Type B pancreatic cell (in vitro differentiated cells): Measurements from ENCODE around the gene BNC2. TPM values are rescaled to one million over a fixed set of nuclear protein-coding genes. Genes with fewer than 3 reads are reported as not detected.

Experiments used
- DNase-seq: peaks from one replicate; pipeline ENCODE4 v3.0.0; 2021; ENCODE audit warnings: mixed read lengths; ENCODE audit not compliant: unreplicated experiment; ENCODE audit errors: extremely low spot score
- H3K27ac Mint-ChIP-seq: 2 replicates; pipeline ENCODE4 v1.8.0; 2021; ENCODE audit warnings: mild to moderate bottlenecking, mixed read lengths
- H3K27me3 Mint-ChIP-seq: 2 replicates; pipeline ENCODE4 v1.8.0; 2021; ENCODE audit warnings: mixed read lengths
- H3K36me3 Mint-ChIP-seq: 2 replicates; pipeline ENCODE4 v1.8.0; 2021; ENCODE audit warnings: mixed read lengths
- H3K4me1 Mint-ChIP-seq: one replicate; pipeline ENCODE4 v1.8.0; 2021; ENCODE audit warnings: mixed read lengths; ENCODE audit not compliant: unreplicated experiment
- H3K4me3 Mint-ChIP-seq: 2 replicates; pipeline ENCODE4 v1.8.0; 2021; ENCODE audit warnings: mild to moderate bottlenecking, mixed read lengths
- H3K9me3 Mint-ChIP-seq: 2 replicates; pipeline ENCODE4 v1.8.0; 2021; ENCODE audit warnings: mixed read lengths
- total RNA-seq: library from RNA; stranded (reverse); gene quantifications from 2 replicates; pipeline ENCODE4 v1.2.1, GENCODE V29; 2021; ENCODE audit warnings: low replicate concordance
- TF ChIP-seq, protein P1 (sequence below): fragments of 200-600 bp; sonication (generic); conservative IDR thresholded peaks from 2 replicates; pipeline ENCODE4 v1.5.0; 2021; ENCODE audit warnings: antibody characterized with exemption, mild to moderate bottlenecking

BNC2 gene
- total RNA-seq, 1 donor from 2014 or later = 80.9 TPM

DNA sequence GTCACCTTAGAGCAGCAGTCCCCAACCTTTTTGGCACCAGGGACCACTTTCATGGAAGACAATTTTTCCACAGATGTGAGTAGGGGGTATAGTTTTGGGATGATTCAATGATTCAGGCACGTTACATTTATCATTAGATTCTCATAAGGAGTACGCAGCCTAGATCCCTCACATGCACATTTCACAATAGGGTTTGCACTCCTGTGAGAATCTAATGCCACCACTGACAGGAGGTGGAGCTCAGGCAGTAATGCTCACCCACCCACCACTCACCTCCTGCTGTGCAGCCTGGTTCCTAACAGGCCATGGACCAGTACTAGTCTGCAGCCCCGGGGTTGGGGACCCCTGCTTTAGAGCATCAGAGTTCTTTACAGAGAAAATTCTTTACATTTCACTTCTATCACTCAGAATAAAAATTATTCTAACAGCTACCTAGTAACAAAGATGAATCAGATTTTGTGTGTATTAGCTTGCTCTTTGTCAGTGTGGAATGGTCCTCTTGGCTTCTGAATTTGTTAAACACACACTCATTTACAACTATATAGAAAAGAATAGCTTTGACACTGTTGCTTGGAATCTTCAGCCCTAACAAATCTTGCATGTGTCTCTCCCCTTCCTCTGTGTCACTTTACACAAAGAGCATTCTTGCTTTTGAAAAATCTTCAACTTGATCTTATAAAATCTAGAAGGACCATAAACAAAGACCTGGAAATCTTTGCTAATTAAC, 438.6 kb downstream of the BNC2 start:
- peaks cover 31% of the 10 kb centered on the region for H3K4me1 Mint-ChIP-seq
- H3K36me3 Mint-ChIP-seq = peaks cover 35% of the 10 kb centered on the region
- H3K27me3 Mint-ChIP-seq = no peaks in the 10 kb centered on the region
- TF ChIP-seq, protein P1, sequence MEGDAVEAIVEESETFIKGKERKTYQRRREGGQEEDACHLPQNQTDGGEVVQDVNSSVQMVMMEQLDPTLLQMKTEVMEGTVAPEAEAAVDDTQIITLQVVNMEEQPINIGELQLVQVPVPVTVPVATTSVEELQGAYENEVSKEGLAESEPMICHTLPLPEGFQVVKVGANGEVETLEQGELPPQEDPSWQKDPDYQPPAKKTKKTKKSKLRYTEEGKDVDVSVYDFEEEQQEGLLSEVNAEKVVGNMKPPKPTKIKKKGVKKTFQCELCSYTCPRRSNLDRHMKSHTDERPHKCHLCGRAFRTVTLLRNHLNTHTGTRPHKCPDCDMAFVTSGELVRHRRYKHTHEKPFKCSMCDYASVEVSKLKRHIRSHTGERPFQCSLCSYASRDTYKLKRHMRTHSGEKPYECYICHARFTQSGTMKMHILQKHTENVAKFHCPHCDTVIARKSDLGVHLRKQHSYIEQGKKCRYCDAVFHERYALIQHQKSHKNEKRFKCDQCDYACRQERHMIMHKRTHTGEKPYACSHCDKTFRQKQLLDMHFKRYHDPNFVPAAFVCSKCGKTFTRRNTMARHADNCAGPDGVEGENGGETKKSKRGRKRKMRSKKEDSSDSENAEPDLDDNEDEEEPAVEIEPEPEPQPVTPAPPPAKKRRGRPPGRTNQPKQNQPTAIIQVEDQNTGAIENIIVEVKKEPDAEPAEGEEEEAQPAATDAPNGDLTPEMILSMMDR = no peak
- H3K9me3 Mint-ChIP-seq = peaks cover 8% of the 10 kb centered on the region
- no peak for DNase-seq
- H3K4me3 Mint-ChIP-seq = no peak overlapping the region
- H3K27ac Mint-ChIP-seq = no peak overlapping the region

DNA sequence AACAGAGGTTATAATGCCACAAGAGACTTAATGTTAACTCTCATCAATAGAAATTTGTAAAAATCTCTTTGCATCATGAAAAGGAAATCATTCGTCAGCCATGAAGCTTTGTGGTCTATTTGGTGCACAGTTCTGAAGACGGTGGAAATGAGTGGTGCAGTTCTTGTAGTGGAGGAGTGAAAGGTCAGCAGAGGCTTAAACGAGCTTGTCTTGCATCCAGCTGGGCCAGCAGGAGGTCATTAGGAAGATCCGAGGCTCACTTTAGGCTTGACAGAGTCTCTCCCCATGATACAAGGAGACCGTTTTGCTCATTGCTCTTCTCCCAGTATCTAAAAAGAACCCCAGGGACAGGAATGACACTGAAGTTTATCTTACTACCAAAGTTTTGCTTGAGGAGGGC, 440.8 kb downstream of the BNC2 start:
- peaks cover 22% of the 10 kb centered on the region for H3K36me3 Mint-ChIP-seq
- H3K27me3 Mint-ChIP-seq = no peaks in the 10 kb centered on the region
- no peak overlapping the region for H3K4me3 Mint-ChIP-seq
- no peak for DNase-seq
- TF ChIP-seq, protein P1 = no peak
- no peak overlapping the region for H3K27ac Mint-ChIP-seq
- H3K4me1 Mint-ChIP-seq = peaks cover 44% of the 10 kb centered on the region
- peaks cover 3% of the 10 kb centered on the region for H3K9me3 Mint-ChIP-seq

DNA sequence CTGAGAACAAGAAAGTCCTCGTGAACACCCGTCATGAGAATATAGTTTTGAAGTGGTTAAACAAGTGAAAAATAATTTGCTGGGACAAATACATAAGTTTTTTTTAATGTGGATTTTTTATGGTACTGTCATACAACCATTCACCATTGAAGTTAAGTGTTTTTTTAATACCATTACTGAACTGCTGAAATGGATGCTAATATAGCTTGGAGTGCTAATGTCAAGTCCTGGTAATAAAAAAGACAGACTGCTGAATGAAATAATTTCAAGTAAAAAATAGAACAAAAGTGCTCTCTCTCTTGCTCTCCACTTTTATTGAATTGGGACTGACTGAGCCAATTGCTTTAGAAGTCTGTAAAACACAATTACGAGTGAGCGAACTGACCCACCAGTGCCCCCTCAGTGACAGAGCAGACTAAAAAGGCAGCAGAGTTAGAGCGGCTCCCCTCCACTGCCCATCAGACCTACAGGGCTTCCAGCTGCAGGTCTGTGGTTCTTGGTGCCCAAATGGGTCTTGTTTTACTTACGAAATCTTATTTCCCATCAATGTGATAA, 442.5 kb downstream of the BNC2 start:
- H3K9me3 Mint-ChIP-seq = no peaks in the 10 kb centered on the region
- H3K27me3 Mint-ChIP-seq = no peaks in the 10 kb centered on the region
- no peak for DNase-seq
- no peak overlapping the region for H3K27ac Mint-ChIP-seq
- H3K4me1 Mint-ChIP-seq = peaks cover 45% of the 10 kb centered on the region
- TF ChIP-seq, protein P1 = no peak
- peaks cover 25% of the 10 kb centered on the region for H3K36me3 Mint-ChIP-seq
- H3K4me3 Mint-ChIP-seq = no peak overlapping the region

DNA sequence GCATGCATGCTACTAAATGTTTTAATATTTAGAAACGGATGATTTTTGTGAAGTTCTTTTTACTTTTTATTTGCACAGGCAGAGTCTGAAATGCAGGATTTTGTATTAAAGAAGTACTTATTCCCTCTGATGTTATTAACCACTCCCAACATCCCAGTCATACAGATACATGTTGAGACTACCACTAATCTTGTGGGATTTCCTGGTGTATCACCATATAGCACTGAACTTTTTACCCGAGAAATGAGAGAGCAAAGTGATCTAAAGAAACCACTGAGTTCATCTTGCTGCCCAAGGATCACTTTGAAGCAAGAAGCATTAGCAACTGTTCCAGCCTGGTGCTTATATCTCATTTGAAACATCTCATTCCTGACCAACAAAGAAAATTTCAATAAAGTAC, 443.8 kb downstream of the BNC2 start:
- Mint-ChIP-seq H3K27me3 (no peaks in the 10 kb centered on the region), H3K27ac (no peak overlapping the region), H3K9me3 (no peaks in the 10 kb centered on the region), H3K36me3 (peaks cover 23% of the 10 kb centered on the region), H3K4me1 (peaks cover 48% of the 10 kb centered on the region), H3K4me3 (no peak overlapping the region)
- TF ChIP-seq, protein P1 = no peak
- no peak for DNase-seq

DNA sequence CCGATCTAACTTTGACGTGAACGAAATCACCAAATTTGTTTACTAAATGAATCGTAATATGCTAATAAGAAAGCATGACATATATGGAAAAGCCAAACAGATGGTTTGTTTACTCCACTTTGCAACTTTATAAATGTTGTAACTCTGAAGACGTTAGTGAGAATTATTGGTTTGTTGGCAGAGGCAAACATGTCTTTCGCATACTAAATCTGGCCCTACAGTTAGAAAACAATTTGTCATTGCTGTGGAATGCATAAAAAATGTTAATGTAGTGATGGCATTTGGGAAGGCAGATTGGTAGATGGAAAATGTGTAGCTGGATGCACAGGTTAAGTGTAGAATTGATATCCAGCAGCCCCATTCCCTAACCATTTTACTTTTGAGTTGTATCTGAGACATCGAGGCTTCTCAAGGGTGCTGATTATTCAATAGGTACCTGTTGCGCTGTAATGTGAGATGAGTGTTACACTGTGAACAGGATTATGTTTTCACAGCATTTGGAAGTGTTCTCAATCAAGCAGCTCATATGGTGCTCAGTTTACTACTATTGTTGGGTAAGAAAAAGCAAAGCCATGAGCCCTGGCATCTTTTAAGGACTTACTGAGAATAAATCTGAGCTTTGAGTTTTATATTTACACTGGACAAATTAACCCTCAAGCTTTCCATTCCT, 444.8 kb downstream of the BNC2 start:
- DNase-seq = no peak
- Mint-ChIP-seq H3K27me3 (no peaks in the 10 kb centered on the region), H3K9me3 (no peaks in the 10 kb centered on the region), H3K36me3 (peaks cover 15% of the 10 kb centered on the region), H3K4me3 (no peak overlapping the region), H3K4me1 (peaks cover 51% of the 10 kb centered on the region), H3K27ac (no peak overlapping the region)
- TF ChIP-seq, protein P1 = no peak
